ENCODE measurements around the gene AFF3. TPM values are rescaled to one million over a fixed set of nuclear protein-coding genes. Genes with fewer than 3 reads are reported as not detected.

Gene AFF3
- total RNA-seq, 5 donors from 2014 or later (not counting 1 experiment from before 2014, with no cell fraction given), result 9.9 to 23.5 (median 11.5) TPM

DNA sequence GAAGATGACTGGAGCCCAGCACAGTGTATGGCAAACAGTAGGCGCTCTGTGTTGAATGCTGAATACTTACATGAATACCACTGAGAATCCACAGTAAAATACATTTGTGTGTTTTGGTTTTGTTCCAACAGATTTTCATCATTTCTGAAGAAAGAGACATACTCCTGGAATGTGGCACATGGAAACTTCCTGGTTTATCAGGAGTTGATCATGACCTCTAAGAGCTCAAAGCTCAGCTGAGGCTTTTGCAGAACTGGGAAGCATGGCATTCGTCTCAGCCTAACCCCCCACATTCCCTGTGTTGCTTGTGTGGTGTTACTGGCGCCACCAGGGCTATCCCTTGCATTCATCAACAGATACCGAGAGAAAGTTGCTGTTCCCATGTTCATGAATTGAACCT is 335.6 kb downstream of the AFF3 start:
- Mint-ChIP-seq H3K27me3 (no peaks in the 10 kb centered on the region), H3K27ac (no peak overlapping the region), H3K4me1 (no peaks in the 10 kb centered on the region), H3K9me3 (no peaks in the 10 kb centered on the region), H3K36me3 (peaks cover 5% of the 10 kb centered on the region), H3K4me3 (no peak overlapping the region)
- ChIA-PET POLR2A (no interaction called here), CTCF (no interaction called here)
- Histone ChIP-seq H3K9me3 (no peaks in the 10 kb centered on the region), H3K4me1 (ENCODE audit: control insufficient read depth in 1 of 2, extremely low read depth in 1 of 2, insufficient read depth in 2 of 2, low read length in 2 of 2) (no peaks in the 10 kb centered on the region), H3K4me3 (ENCODE audit: control insufficient read depth in 1 of 2, extremely low read depth in 1 of 2, low read length in 1 of 2) (no peak overlapping the region), H3K27ac (ENCODE audit: low read length) (no peak overlapping the region), H3K36me3 (ENCODE audit: control insufficient read depth in 2 of 2, extremely low read depth in 1 of 2, insufficient read depth in 1 of 2, low read length in 1 of 2) (no peaks in the 10 kb centered on the region), H3K27me3 (replicated peaks in 1 of 2; ENCODE audit: control insufficient read depth in 2 of 2, extremely low read depth in 1 of 2, insufficient read depth in 2 of 2, low read length in 1 of 2) (peaks cover 0 to 2% of the 10 kb centered on the region in 2 experiments)
- ATAC-seq (replicated peaks in 1 of 4), result no peak
- WGBS (ENCODE audit: insufficient coverage), result 80% methylated on average over 2 of the region's 4 CpGs
- DNase-seq, result no peak

DNA sequence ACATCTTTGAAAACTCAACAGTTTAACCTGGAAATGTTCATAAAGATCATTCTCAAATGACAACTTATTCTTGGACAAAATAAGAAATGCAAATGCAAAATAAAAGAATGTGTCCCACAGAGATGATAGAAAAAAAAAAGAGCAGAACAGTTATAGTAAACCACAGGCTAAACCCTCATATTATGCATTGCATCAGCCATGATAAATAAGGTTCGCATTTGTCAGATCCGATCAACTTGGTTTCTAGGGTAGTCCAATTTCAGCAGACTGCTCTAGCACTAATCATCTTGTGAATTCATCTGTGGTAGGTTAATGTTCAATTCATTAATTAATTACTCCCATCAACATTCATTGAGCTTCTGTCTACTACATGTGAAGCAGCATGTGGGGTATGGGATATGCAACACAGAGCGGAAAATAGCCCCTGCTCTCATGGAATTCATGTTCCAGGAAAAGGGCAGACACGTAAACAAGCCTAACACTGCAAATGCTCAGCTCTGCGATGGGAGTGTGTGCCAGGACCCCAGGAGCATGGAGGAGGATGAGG is 336.4 kb downstream of the AFF3 start:
- no peak for ATAC-seq (replicated peaks in 1 of 4)
- peaks cover 5% of the 10 kb centered on the region for H3K36me3 Mint-ChIP-seq
- WGBS (ENCODE audit: insufficient coverage), result 80% methylated on average over 1 of the region's 5 CpGs
- H3K9me3 Mint-ChIP-seq, result no peaks in the 10 kb centered on the region
- Histone ChIP-seq H3K36me3 (ENCODE audit: control insufficient read depth in 2 of 2, extremely low read depth in 1 of 2, insufficient read depth in 1 of 2, low read length in 1 of 2) (no peaks in the 10 kb centered on the region), H3K27me3 (replicated peaks in 1 of 2; ENCODE audit: control insufficient read depth in 2 of 2, extremely low read depth in 1 of 2, insufficient read depth in 2 of 2, low read length in 1 of 2) (peaks cover 0 to 2% of the 10 kb centered on the region in 2 experiments), H3K4me3 (ENCODE audit: control insufficient read depth in 1 of 2, extremely low read depth in 1 of 2, low read length in 1 of 2) (no peak overlapping the region), H3K9me3 (no peaks in the 10 kb centered on the region), H3K27ac (ENCODE audit: low read length) (no peak overlapping the region), H3K4me1 (ENCODE audit: control insufficient read depth in 1 of 2, extremely low read depth in 1 of 2, insufficient read depth in 2 of 2, low read length in 2 of 2) (no peaks in the 10 kb centered on the region)
- no peak overlapping the region for H3K27ac Mint-ChIP-seq
- H3K4me3 Mint-ChIP-seq, result no peak overlapping the region
- no peaks in the 10 kb centered on the region for H3K4me1 Mint-ChIP-seq
- POLR2A ChIA-PET, result no interaction called here
- H3K27me3 Mint-ChIP-seq, result no peaks in the 10 kb centered on the region
- CTCF ChIA-PET, result no interaction called here
- no peak for DNase-seq

DNA sequence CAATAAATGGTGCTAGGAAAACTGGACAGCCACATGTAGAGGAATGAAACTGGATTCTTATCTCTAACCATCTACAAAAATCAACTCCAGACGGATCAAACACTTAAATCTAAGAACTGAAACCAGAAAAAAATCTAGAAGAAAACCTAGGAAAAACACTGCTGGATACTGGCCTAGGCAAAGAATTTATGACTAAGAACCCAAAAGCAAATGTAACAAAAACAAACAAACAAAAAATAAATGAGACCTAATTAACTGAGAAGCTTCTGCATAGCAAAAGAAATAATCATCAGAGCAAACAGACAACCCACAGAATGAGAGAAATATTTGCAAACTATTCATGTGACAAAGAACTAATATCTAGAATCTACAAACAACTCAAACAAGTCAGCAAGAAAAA is 338.5 kb downstream of the AFF3 start:
- Mint-ChIP-seq H3K9me3 (no peaks in the 10 kb centered on the region), H3K36me3 (peaks cover 3% of the 10 kb centered on the region), H3K4me1 (no peaks in the 10 kb centered on the region), H3K27ac (no peak overlapping the region), H3K4me3 (no peak overlapping the region), H3K27me3 (no peaks in the 10 kb centered on the region)
- CTCF ChIA-PET, result no interaction called here
- Histone ChIP-seq H3K4me1 (ENCODE audit: control insufficient read depth in 1 of 2, extremely low read depth in 1 of 2, insufficient read depth in 2 of 2, low read length in 2 of 2) (no peaks in the 10 kb centered on the region), H3K4me3 (ENCODE audit: control insufficient read depth in 1 of 2, extremely low read depth in 1 of 2, low read length in 1 of 2) (no peak overlapping the region), H3K36me3 (ENCODE audit: control insufficient read depth in 2 of 2, extremely low read depth in 1 of 2, insufficient read depth in 1 of 2, low read length in 1 of 2) (no peaks in the 10 kb centered on the region), H3K27me3 (replicated peaks in 1 of 2; ENCODE audit: control insufficient read depth in 2 of 2, extremely low read depth in 1 of 2, insufficient read depth in 2 of 2, low read length in 1 of 2) (peaks cover 0 to 2% of the 10 kb centered on the region in 2 experiments), H3K27ac (ENCODE audit: low read length) (no peak overlapping the region), H3K9me3 (no peaks in the 10 kb centered on the region)
- 80% methylated on average over 1 of the region's 1 CpG for WGBS (ENCODE audit: insufficient coverage)
- ATAC-seq (replicated peaks in 1 of 4), result no peak
- POLR2A ChIA-PET, result no interaction called here
- no peak for DNase-seq

DNA sequence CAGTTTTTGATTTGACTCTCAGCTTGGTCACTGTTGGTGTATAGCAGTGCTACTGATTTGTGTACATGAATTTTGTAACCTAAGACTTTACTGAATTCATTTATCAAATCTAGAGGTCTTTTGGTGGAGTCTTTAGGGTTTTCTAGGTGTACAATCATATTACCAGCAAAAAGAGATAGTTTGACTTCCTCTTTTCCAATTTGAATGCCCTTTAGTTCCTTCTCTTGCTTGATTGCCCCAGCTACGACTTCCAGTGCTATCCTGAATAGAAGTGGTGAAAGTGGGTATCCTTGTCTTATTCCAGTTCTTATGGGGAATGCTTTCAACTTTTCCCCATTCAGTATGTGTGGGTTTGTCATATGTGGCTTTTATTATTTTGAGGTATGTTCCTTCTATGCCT is 339.7 kb downstream of the AFF3 start:
- no CpG with 5 or more reads among the region's 1 CpG for WGBS (ENCODE audit: insufficient coverage)
- CTCF ChIA-PET, result no interaction called here
- H3K27me3 ChIP-seq (replicated peaks in 1 of 2; ENCODE audit: control insufficient read depth in 2 of 2, extremely low read depth in 1 of 2, insufficient read depth in 2 of 2, low read length in 1 of 2), result peaks cover 0 to 1% of the 10 kb centered on the region in 2 experiments
- no peak overlapping the region for H3K27ac ChIP-seq (ENCODE audit: low read length)
- ATAC-seq (replicated peaks in 1 of 4) (no peak), DNase-seq (no peak)
- H3K9me3 ChIP-seq, result peaks cover 2% of the 10 kb centered on the region
- H3K4me1 ChIP-seq (ENCODE audit: control insufficient read depth in 1 of 2, extremely low read depth in 1 of 2, insufficient read depth in 2 of 2, low read length in 2 of 2), result no peaks in the 10 kb centered on the region
- Mint-ChIP-seq H3K4me1 (no peaks in the 10 kb centered on the region), H3K27me3 (no peaks in the 10 kb centered on the region), H3K9me3 (peaks cover 0 to 4% (median 2%) of the 10 kb centered on the region in 3 donors), H3K27ac (no peak overlapping the region), H3K36me3 (peaks cover 3% of the 10 kb centered on the region), H3K4me3 (no peak overlapping the region)
- POLR2A ChIA-PET, result interaction anchor here in 1 of 2 donors (0.6 kb wide), 2 partner anchors 23 to 1317 kb away, joined by 4 to 7 read pairs; no protein-coding TSS in a partner anchor
- no peak overlapping the region for H3K4me3 ChIP-seq (ENCODE audit: control insufficient read depth in 1 of 2, extremely low read depth in 1 of 2, low read length in 1 of 2)
- no peaks in the 10 kb centered on the region for H3K36me3 ChIP-seq (ENCODE audit: control insufficient read depth in 2 of 2, extremely low read depth in 1 of 2, insufficient read depth in 1 of 2, low read length in 1 of 2)

DNA sequence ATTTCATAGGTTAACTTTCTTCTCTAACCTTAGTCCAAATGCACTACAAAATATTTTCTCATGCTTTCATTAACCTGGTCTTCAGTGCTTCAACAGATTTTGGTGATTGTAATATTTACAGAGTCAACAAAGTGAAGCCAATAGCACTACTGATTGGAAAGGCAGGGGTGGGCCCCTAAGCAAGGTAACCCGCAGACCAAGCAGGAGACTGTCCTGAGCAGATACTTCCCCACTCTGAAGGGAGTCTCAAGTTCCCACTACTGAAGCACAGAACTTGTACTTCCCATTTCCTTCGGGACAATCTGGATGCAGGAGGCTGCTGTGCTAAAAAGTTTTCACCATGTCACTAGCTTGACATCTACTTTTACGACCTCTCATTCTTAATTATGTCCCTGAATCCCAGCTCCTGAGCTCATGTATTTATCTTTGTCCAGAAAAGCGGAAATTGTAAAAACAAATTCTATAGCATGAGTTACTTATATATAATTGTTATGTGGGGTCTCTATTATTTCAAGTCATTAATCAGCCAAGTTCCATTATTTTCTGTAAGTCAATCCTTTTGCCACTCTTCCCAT is 341.0 kb downstream of the AFF3 start:
- Histone ChIP-seq H3K4me1 (ENCODE audit: control insufficient read depth in 1 of 2, extremely low read depth in 1 of 2, insufficient read depth in 2 of 2, low read length in 2 of 2) (no peaks in the 10 kb centered on the region), H3K4me3 (ENCODE audit: control insufficient read depth in 1 of 2, extremely low read depth in 1 of 2, low read length in 1 of 2) (no peak overlapping the region), H3K9me3 (peaks cover 4% of the 10 kb centered on the region), H3K27ac (ENCODE audit: low read length) (no peak overlapping the region), H3K27me3 (replicated peaks in 1 of 2; ENCODE audit: control insufficient read depth in 2 of 2, extremely low read depth in 1 of 2, insufficient read depth in 2 of 2, low read length in 1 of 2) (no peaks in the 10 kb centered on the region), H3K36me3 (ENCODE audit: control insufficient read depth in 2 of 2, extremely low read depth in 1 of 2, insufficient read depth in 1 of 2, low read length in 1 of 2) (no peaks in the 10 kb centered on the region)
- Mint-ChIP-seq H3K9me3 (peaks cover 7 to 17% (median 8%) of the 10 kb centered on the region in 3 donors), H3K27ac (no peak overlapping the region), H3K27me3 (no peaks in the 10 kb centered on the region), H3K4me3 (no peak overlapping the region), H3K36me3 (peaks cover 11% of the 10 kb centered on the region), H3K4me1 (no peaks in the 10 kb centered on the region)
- DNase-seq (no peak), ATAC-seq (replicated peaks in 1 of 4) (no peak)
- ChIA-PET CTCF (no interaction called here), POLR2A (no interaction called here)
- 93% methylated on average over 2 of the region's 4 CpGs for WGBS (ENCODE audit: insufficient coverage)

DNA sequence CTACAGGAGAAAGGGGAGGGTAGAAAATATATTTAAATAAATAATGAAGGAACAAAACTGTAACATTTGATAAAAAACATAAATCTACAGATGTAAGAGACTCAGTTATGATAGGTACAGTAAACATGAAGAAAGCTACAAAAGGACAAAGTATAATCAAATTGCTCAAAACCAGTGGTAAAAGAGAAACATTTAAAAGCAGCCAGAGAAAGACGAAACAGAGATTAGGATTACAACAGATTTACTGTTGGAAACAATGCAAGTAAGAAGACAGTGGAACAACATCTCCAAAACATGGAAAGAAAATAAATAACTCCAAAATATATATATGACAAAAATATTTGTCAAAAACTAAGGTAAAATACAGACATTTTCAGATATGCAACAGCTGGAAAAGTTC is 344.9 kb downstream of the AFF3 start:
- H3K4me1 Mint-ChIP-seq, result no peaks in the 10 kb centered on the region
- no peak for ATAC-seq (replicated peaks in 1 of 4)

More for the DNA sequence above, 344.9 kb downstream of the AFF3 start:
- H3K27ac Mint-ChIP-seq, result peak overlapping the region in 1 of 2 donors; percentile 17
- H3K27me3 Mint-ChIP-seq, result no peaks in the 10 kb centered on the region
- H3K9me3 Mint-ChIP-seq, result peaks cover 7 to 20% (median 8%) of the 10 kb centered on the region in 3 donors
- DNase-seq, result no peak
- Histone ChIP-seq H3K36me3 (ENCODE audit: control insufficient read depth in 2 of 2, extremely low read depth in 1 of 2, insufficient read depth in 1 of 2, low read length in 1 of 2) (no peaks in the 10 kb centered on the region), H3K27me3 (replicated peaks in 1 of 2; ENCODE audit: control insufficient read depth in 2 of 2, extremely low read depth in 1 of 2, insufficient read depth in 2 of 2, low read length in 1 of 2) (no peaks in the 10 kb centered on the region), H3K27ac (ENCODE audit: low read length) (no peak overlapping the region), H3K4me1 (ENCODE audit: control insufficient read depth in 1 of 2, extremely low read depth in 1 of 2, insufficient read depth in 2 of 2, low read length in 2 of 2) (no peaks in the 10 kb centered on the region), H3K4me3 (ENCODE audit: control insufficient read depth in 1 of 2, extremely low read depth in 1 of 2, low read length in 1 of 2) (no peak overlapping the region), H3K9me3 (peaks cover 4% of the 10 kb centered on the region)
- H3K4me3 Mint-ChIP-seq, result no peak overlapping the region
- POLR2A ChIA-PET, result interaction anchor here in 1 of 2 donors (0.5 kb wide), 1 partner anchor 23 kb away, joined by 6 read pairs; no protein-coding TSS in a partner anchor
- CTCF ChIA-PET, result no interaction called here
- no CpG with 5 or more reads among the region's 1 CpG for WGBS (ENCODE audit: insufficient coverage)
- H3K36me3 Mint-ChIP-seq, result peaks cover 11% of the 10 kb centered on the region

Data from T-cell (primary cell).